Middle frontal gyrus (tissue), 1 donor: Measurements from ENCODE around the gene EDN2.

Source experiments
- DNase-seq: peaks from one replicate; pipeline ENCODE4 v3.0.0-alpha.2; 2015; ENCODE audit warnings: low spot score; ENCODE audit errors: extremely low spot score

EDN2 gene

GRCh38 chr1:41483001-41483850 lies 1.3 kb downstream of the EDN2 start:
- DNase-seq, result no peak

GRCh38 chr1:41482001-41482765 lies 2.3 kb downstream of the EDN2 start:
- no peak for DNase-seq

- DNase-seq, result no peak
Observed at GRCh38 chr1:41481109-41481775, 3.2 kb downstream of the EDN2 start.

- no peak for DNase-seq
Observed at GRCh38 chr1:41480204-41481108, 4.0 kb downstream of the EDN2 start.

GRCh38 chr1:41479808-41480160 lies 4.7 kb downstream of the EDN2 start:
- DNase-seq, result no peak

GRCh38 chr1:41479000-41479807 lies 5.3 kb downstream of the EDN2 start:
- DNase-seq, result no peak

GRCh38 chr1:41478118-41478748 lies 6.2 kb downstream of the EDN2 start:
- DNase-seq, result no peak

GRCh38 chr1:41476807-41477361 lies 7.6 kb downstream of the EDN2 start:
- no peak for DNase-seq

GRCh38 chr1:41475859-41476567 lies 8.5 kb downstream of the EDN2 start:
- no peak for DNase-seq

- no peak for DNase-seq
Observed at GRCh38 chr1:41475346-41475745, 9.1 kb downstream of the EDN2 start.

- no peak for DNase-seq
Observed at GRCh38 chr1:41474490-41475271, 9.8 kb downstream of the EDN2 start.

- DNase-seq, result no peak
Observed at GRCh38 chr1:41473738-41474362, 10.6 kb downstream of the EDN2 start.

- DNase-seq, result no peak
Observed at GRCh38 chr1:41471658-41472057, 12.8 kb downstream of the EDN2 start.

- DNase-seq, result no peak
Observed at GRCh38 chr1:41469706-41470105, 14.8 kb downstream of the EDN2 start.

GRCh38 chr1:41468122-41468762 lies 16.2 kb downstream of the EDN2 start:
- no peak for DNase-seq

GRCh38 chr1:41467673-41468072 lies 16.8 kb downstream of the EDN2 start:
- no peak for DNase-seq

GRCh38 chr1:41466146-41466545 lies 18.3 kb downstream of the EDN2 start:
- DNase-seq, result no peak
